ENCODE measurements around the gene KCNQ4.

The KCNQ4 gene

GRCh38 chr1:40829631-40830245, 46.2 kb downstream of the KCNQ4 start:
- no peak for TF ChIP-seq CTCF (IDR thresholded peaks at IDR 0.05)

- no peak for TF ChIP-seq CTCF (IDR thresholded peaks at IDR 0.05)
Measured at GRCh38 chr1:40830419-40830943, 46.9 kb downstream of the KCNQ4 start.

GRCh38 chr1:40831001-40831732, 47.6 kb downstream of the KCNQ4 start:
- no peak for TF ChIP-seq CTCF (IDR thresholded peaks at IDR 0.05)

GRCh38 chr1:40833979-40834378, 50.4 kb downstream of the KCNQ4 start:
- TF ChIP-seq CTCF (IDR thresholded peaks at IDR 0.05) = no peak

- no peak for TF ChIP-seq CTCF (IDR thresholded peaks at IDR 0.05)
Measured at GRCh38 chr1:40834968-40835545, 51.5 kb downstream of the KCNQ4 start.

- no peak for TF ChIP-seq CTCF (IDR thresholded peaks at IDR 0.05)
Measured at GRCh38 chr1:40836283-40836682, 52.7 kb downstream of the KCNQ4 start.

- TF ChIP-seq CTCF (IDR thresholded peaks at IDR 0.05) = no peak
Measured at GRCh38 chr1:40837601-40838000, 54.0 kb downstream of the KCNQ4 start.

Data from LNCAP (cell line).